ENCODE measurements around the gene ODF4. TPM values are rescaled to one million over a fixed set of nuclear protein-coding genes. Genes with fewer than 3 reads are reported as not detected.

The ODF4 gene
- polyA plus RNA-seq, 3 donors = not detected

DNA sequence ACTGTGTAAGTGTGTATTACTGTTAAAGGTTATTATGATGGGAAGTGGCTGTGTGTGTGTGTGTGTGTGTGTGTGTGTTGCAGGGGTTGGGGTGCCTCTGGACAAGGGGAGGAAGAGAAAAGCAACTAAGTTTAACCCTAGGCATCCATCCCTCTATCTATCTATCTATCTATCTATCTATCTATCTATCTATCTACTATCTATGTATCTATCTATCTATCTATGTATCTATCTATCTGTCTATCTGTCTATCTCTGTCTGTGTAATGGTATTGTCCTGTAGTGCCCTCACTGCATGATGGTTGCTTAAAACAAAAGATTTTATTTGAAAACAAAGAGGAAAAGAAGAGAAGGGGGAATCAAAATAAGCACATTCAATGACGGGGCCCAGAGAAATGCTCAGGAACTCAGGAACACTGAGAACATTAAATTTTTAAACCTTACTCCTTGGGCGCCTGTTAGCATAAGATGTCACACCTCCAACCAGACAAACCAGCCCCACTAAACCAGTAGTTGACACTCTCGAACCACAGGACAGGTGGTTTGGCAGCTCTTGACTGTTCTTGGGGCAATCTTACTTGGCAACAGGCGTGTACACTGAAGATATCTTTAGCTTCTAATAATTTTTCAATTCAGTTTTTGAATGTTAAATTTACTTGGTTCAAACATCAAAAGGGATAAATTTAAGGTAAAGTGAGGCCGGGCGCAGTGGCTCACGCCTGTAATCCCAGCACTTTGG lies 48.4 kb downstream of the ODF4 start:
- H3K27me3 ChIP-seq (ENCODE audit: control insufficient read depth in 2 of 2, insufficient read depth in 2 of 2, low read length in 2 of 2) = no peaks in the 10 kb centered on the region
- no peak overlapping the region for H3K9ac ChIP-seq (ENCODE audit: insufficient read depth, low read length, poor library complexity, severe bottlenecking)
- no peak for DNase-seq
- H3K9me3 ChIP-seq (replicated peaks in 1 of 2; ENCODE audit: control insufficient read depth in 1 of 2, insufficient read depth in 1 of 2, low read length in 2 of 2) = no peaks in the 10 kb centered on the region
- peaks cover 20% of the 10 kb centered on the region for H3K4me1 Mint-ChIP-seq
- H3K27me3 Mint-ChIP-seq (ENCODE audit: low read depth in 3 of 3) = peaks cover 0 to 3% (median 2%) of the 10 kb centered on the region in 3 donors
- no CpG with 5 or more reads among the region's 7 CpGs for WGBS (ENCODE audit: insufficient coverage)
- H3K79me2 ChIP-seq (ENCODE audit: insufficient read depth, low read length) = no peaks in the 10 kb centered on the region
- H2AFZ ChIP-seq (ENCODE audit: insufficient read depth, low read depth, low read length, poor library complexity, severe bottlenecking) = no peak overlapping the region
- no peak overlapping the region for H3K27ac ChIP-seq (ENCODE audit: low read depth in 1 of 2, low read length in 2 of 2)
- H3K36me3 ChIP-seq (replicated peaks in 1 of 2; ENCODE audit: control insufficient read depth in 1 of 2, insufficient read depth in 2 of 2, low read length in 2 of 2) = no peaks in the 10 kb centered on the region
- intact Hi-C loops (cut with micrococcal nuclease) = loop anchor here (10.0 kb wide), 2 partner anchors 357 to 397 kb away; partner anchors contain the start of gene CCDC42 (in 2 of the 2)
- no peak overlapping the region for H3K27ac Mint-ChIP-seq
- peaks cover 10 to 12% of the 10 kb centered on the region in 2 donors for H3K4me1 ChIP-seq (ENCODE audit: control insufficient read depth in 1 of 2, insufficient read depth in 2 of 2, low read length in 2 of 2)
- TF ChIP-seq, protein P1, sequence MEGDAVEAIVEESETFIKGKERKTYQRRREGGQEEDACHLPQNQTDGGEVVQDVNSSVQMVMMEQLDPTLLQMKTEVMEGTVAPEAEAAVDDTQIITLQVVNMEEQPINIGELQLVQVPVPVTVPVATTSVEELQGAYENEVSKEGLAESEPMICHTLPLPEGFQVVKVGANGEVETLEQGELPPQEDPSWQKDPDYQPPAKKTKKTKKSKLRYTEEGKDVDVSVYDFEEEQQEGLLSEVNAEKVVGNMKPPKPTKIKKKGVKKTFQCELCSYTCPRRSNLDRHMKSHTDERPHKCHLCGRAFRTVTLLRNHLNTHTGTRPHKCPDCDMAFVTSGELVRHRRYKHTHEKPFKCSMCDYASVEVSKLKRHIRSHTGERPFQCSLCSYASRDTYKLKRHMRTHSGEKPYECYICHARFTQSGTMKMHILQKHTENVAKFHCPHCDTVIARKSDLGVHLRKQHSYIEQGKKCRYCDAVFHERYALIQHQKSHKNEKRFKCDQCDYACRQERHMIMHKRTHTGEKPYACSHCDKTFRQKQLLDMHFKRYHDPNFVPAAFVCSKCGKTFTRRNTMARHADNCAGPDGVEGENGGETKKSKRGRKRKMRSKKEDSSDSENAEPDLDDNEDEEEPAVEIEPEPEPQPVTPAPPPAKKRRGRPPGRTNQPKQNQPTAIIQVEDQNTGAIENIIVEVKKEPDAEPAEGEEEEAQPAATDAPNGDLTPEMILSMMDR (IDR thresholded peaks at IDR 0.05) = no peak
- no peak overlapping the region for H3K4me3 ChIP-seq (replicated peaks in 1 of 3; ENCODE audit: low read depth in 2 of 3, low read length in 3 of 3)
- H3K9me3 Mint-ChIP-seq = no peaks in the 10 kb centered on the region
- H4K20me1 ChIP-seq (ENCODE audit: insufficient read depth, low read length) = no peaks in the 10 kb centered on the region
- H3K4me2 ChIP-seq (replicated peaks; ENCODE audit: extremely low read depth, low read length, poor library complexity, severe bottlenecking) = no peak overlapping the region
- H3K36me3 Mint-ChIP-seq = no peaks in the 10 kb centered on the region
- H3K4me3 Mint-ChIP-seq = no peak overlapping the region

DNA sequence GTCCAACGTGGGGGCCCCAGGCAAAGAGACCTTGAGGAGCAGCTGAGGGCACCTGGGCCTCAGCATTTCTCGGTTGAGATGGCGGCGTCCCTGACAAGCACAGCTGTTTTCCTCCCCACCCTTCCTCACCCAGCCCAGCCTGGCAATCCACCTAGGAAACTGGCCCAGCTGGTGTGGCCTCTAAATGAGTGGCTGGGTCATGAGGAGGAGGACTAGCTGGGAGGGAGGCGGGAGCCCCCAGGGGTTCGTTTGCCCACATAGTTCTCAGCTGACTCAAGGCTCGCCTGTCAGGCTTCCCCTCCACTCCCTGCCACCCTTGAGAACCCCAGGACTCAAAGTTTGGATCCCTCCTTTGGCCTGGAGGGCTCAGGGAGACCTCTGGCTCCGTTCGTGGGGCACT lies 52.1 kb downstream of the ODF4 start:
- TF ChIP-seq, protein P1 (IDR thresholded peaks at IDR 0.05) = no peak
- Histone ChIP-seq H3K27me3 (ENCODE audit: control insufficient read depth in 2 of 2, insufficient read depth in 2 of 2, low read length in 2 of 2) (peaks cover 0 to 5% of the 10 kb centered on the region in 2 donors), H2AFZ (ENCODE audit: insufficient read depth, low read depth, low read length, poor library complexity, severe bottlenecking) (no peak overlapping the region), H3K9me3 (replicated peaks in 1 of 2; ENCODE audit: control insufficient read depth in 1 of 2, insufficient read depth in 1 of 2, low read length in 2 of 2) (no peaks in the 10 kb centered on the region), H3K4me1 (ENCODE audit: control insufficient read depth in 1 of 2, insufficient read depth in 2 of 2, low read length in 2 of 2) (peaks cover 0 to 4% of the 10 kb centered on the region in 2 donors), H3K36me3 (replicated peaks in 1 of 2; ENCODE audit: control insufficient read depth in 1 of 2, insufficient read depth in 2 of 2, low read length in 2 of 2) (no peaks in the 10 kb centered on the region), H3K79me2 (ENCODE audit: insufficient read depth, low read length) (no peaks in the 10 kb centered on the region), H3K9ac (ENCODE audit: insufficient read depth, low read length, poor library complexity, severe bottlenecking) (no peak overlapping the region), H3K4me2 (replicated peaks; ENCODE audit: extremely low read depth, low read length, poor library complexity, severe bottlenecking) (no peak overlapping the region), H3K27ac (ENCODE audit: low read depth in 1 of 2, low read length in 2 of 2) (no peak overlapping the region), H4K20me1 (ENCODE audit: insufficient read depth, low read length) (no peaks in the 10 kb centered on the region), H3K4me3 (replicated peaks in 1 of 3; ENCODE audit: low read depth in 2 of 3, low read length in 3 of 3) (no peak overlapping the region)
- H3K4me3 Mint-ChIP-seq = no peak overlapping the region
- H3K9me3 Mint-ChIP-seq = peaks cover 0 to 5% (median 0%) of the 10 kb centered on the region in 7 donors
- WGBS (ENCODE audit: insufficient coverage) = 57% methylated on average over 2 of the region's 9 CpGs
- no peak overlapping the region for H3K27ac Mint-ChIP-seq
- H3K36me3 Mint-ChIP-seq = no peaks in the 10 kb centered on the region
- DNase-seq = no peak
- intact Hi-C loops (cut with micrococcal nuclease) = no loop called here
- H3K4me1 Mint-ChIP-seq = peaks cover 8% of the 10 kb centered on the region
- peaks cover 4 to 10% (median 8%) of the 10 kb centered on the region in 3 donors for H3K27me3 Mint-ChIP-seq (ENCODE audit: low read depth in 3 of 3)
